Breast epithelium (tissue), 4 donors: Measurements from ENCODE around the gene CDHR3. TPM values are rescaled to one million over a fixed set of nuclear protein-coding genes. Genes with fewer than 3 reads are reported as not detected.

Experiments used
- DNase-seq, 2 donors: peaks; one replicate each; pipeline ENCODE4 v3.0.0-alpha.2; 2019; ENCODE audit warnings: low spot score in 2 of 2
- H3K27ac ChIP-seq, 2 donors: fragments of 200-600 bp; sonication (generic) in 1 of 2; one replicate each; pipeline ENCODE4 v1.5.1; 2016 to 2019; ENCODE audit warnings: mild to moderate bottlenecking in 1 of 2
- H3K27me3 ChIP-seq, 2 donors: fragments of 200-600 bp; sonication (generic) in 1 of 2; one replicate each; pipeline versions ENCODE4 v1.5.1 to v1.6.0; 2017 to 2019; ENCODE audit warnings: control low read depth in 1 of 2, mild to moderate bottlenecking in 1 of 2
- H3K36me3 ChIP-seq: fragments of 200-600 bp; one replicate; pipeline ENCODE4 v1.5.1; 2019
- H3K4me1 ChIP-seq, 2 donors: fragments of 200-600 bp; sonication (generic); one replicate each; pipeline ENCODE4 v1.5.1; 2016 to 2019; ENCODE audit warnings: control low read depth in 1 of 2
- H3K4me3 ChIP-seq, 3 donors: fragments of 200-600 bp; sonication (generic); 1 replicate in 2 of 3; 2 replicates in 1 of 3; pipeline ENCODE4 v1.5.1; 2016 to 2019; ENCODE audit warnings: mild to moderate bottlenecking in 3 of 3, moderate library complexity in 2 of 3
- H3K9me3 ChIP-seq, 2 donors: fragments of 200-600 bp; sonication (generic) in 1 of 2; one replicate each; pipeline ENCODE4 v1.5.1; 2016 to 2019; ENCODE audit warnings: control low read depth in 1 of 2
- CTCF ChIP-seq, 3 donors: fragments of 450-650 bp; IDR thresholded peaks; one replicate each; pipeline ENCODE4 v1.5.1; 2016 to 2017; ENCODE audit warnings: antibody characterized with exemption in 3 of 3, mild to moderate bottlenecking in 3 of 3, moderate library complexity in 3 of 3
- POLR2A ChIP-seq: fragments of 450-650 bp; IDR thresholded peaks from one replicate; pipeline ENCODE4 v1.6.1; 2016; ENCODE audit warnings: antibody characterized with exemption, mild to moderate bottlenecking, moderate library complexity
- POLR2AphosphoS5 ChIP-seq, 3 donors: sonication (generic); formaldehyde crosslinking; IDR thresholded peaks; one replicate each; pipeline ENCODE4 v1.6.1; 2017; ENCODE audit warnings: antibody characterized with exemption in 3 of 3
- intact Hi-C: fragments of 100-400 bp; cut with DNase I; formaldehyde crosslinking; loops from one replicate; pipeline ENCODE4 v1.15.1; 2023; ENCODE audit warnings: low total_unique reads
- total RNA-seq, 3 donors: library from RNA; depleted of rRNA; stranded (reverse); fragments of >200 nt; gene quantifications; one replicate each; pipeline ENCODE4 v1.1.0, GENCODE V29; 2016

CDHR3 gene
- total RNA-seq, 3 donors from 2014 or later, result 4.6 to 8.8 (median 6.4) TPM

- Histone ChIP-seq H3K36me3 (no peaks in the 10 kb centered on the region), H3K4me1 (no peaks in the 10 kb centered on the region), H3K9me3 (no peaks in the 10 kb centered on the region), H3K27ac (no peak overlapping the region), H3K27me3 (no peaks in the 10 kb centered on the region), H3K4me3 (no peak overlapping the region)
- intact Hi-C loops, result no loop called here
- DNase-seq, result no peak
- no peak for TF ChIP-seq CTCF (IDR thresholded peaks at IDR 0.05)
- no peak for TF ChIP-seq POLR2AphosphoS5 (IDR thresholded peaks at IDR 0.05)
Observed at GRCh38 chr7:106075937-106076336, 112.9 kb downstream of the CDHR3 start.

GRCh38 chr7:106076537-106076936 is 113.5 kb downstream of the CDHR3 start:
- Histone ChIP-seq H3K27ac (no peak overlapping the region), H3K4me1 (no peaks in the 10 kb centered on the region), H3K4me3 (no peak overlapping the region), H3K27me3 (no peaks in the 10 kb centered on the region), H3K9me3 (no peaks in the 10 kb centered on the region), H3K36me3 (no peaks in the 10 kb centered on the region)
- TF ChIP-seq POLR2A, result no peak
- no peak for TF ChIP-seq CTCF (IDR thresholded peaks at IDR 0.05)
- DNase-seq, result no peak
- intact Hi-C loops, result no loop called here

- Histone ChIP-seq H3K27me3 (no peaks in the 10 kb centered on the region), H3K36me3 (no peaks in the 10 kb centered on the region), H3K27ac (no peak overlapping the region), H3K4me1 (no peaks in the 10 kb centered on the region), H3K4me3 (no peak overlapping the region), H3K9me3 (no peaks in the 10 kb centered on the region)
- DNase-seq, result no peak
- TF ChIP-seq CTCF (IDR thresholded peaks at IDR 0.05) (no peak), POLR2A (no peak), POLR2AphosphoS5 (IDR thresholded peaks at IDR 0.05) (no peak)
- intact Hi-C loops, result loop anchor here (1.0 kb wide), 1 partner anchor 22 kb away; no protein-coding TSS in a partner anchor
Observed at GRCh38 chr7:106080300-106080987, 117.4 kb downstream of the CDHR3 start.

GRCh38 chr7:106082087-106082854 is 119.2 kb downstream of the CDHR3 start:
- Histone ChIP-seq H3K27ac (no peak overlapping the region), H3K4me3 (no peak overlapping the region), H3K9me3 (no peaks in the 10 kb centered on the region), H3K27me3 (no peaks in the 10 kb centered on the region), H3K36me3 (no peaks in the 10 kb centered on the region), H3K4me1 (no peaks in the 10 kb centered on the region)
- intact Hi-C loops, result no loop called here
- DNase-seq, result no peak
- TF ChIP-seq POLR2A (no peak), CTCF (IDR thresholded peaks at IDR 0.05) (no peak), POLR2AphosphoS5 (IDR thresholded peaks at IDR 0.05) (no peak)

Other genes with a start within 250 kb of the CDHR3 start
- 10 to 100 TPM; 10.7 to 18.4 (median 12.5) TPM for gene ATXN7L1, start 86.7 kb upstream of the CDHR3 start, total RNA-seq
- 100 to 1,000 TPM in 1 of 3 donors, 10 to 100 TPM in 2; 96.2 to 116 (median 98.3) TPM for gene SYPL1, start 149.0 kb downstream of the CDHR3 start, total RNA-seq